GM12801 (cell line): ENCODE results near the gene ARHGEF18.

Experiments used
- TF ChIP-seq, protein P1 (sequence below): IDR thresholded peaks from one replicate; pipeline ENCODE4 v1.5.1; 2011; ENCODE audit warnings: control low read depth; ENCODE audit not compliant: insufficient read length; ENCODE audit errors: extremely low read depth

ARHGEF18 gene

GRCh38 chr19:7355151-7355820, 6.5 kb downstream of the ARHGEF18 start:
- TF ChIP-seq, protein P1, sequence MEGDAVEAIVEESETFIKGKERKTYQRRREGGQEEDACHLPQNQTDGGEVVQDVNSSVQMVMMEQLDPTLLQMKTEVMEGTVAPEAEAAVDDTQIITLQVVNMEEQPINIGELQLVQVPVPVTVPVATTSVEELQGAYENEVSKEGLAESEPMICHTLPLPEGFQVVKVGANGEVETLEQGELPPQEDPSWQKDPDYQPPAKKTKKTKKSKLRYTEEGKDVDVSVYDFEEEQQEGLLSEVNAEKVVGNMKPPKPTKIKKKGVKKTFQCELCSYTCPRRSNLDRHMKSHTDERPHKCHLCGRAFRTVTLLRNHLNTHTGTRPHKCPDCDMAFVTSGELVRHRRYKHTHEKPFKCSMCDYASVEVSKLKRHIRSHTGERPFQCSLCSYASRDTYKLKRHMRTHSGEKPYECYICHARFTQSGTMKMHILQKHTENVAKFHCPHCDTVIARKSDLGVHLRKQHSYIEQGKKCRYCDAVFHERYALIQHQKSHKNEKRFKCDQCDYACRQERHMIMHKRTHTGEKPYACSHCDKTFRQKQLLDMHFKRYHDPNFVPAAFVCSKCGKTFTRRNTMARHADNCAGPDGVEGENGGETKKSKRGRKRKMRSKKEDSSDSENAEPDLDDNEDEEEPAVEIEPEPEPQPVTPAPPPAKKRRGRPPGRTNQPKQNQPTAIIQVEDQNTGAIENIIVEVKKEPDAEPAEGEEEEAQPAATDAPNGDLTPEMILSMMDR, result no peak

GRCh38 chr19:7355871-7356270, 7.1 kb downstream of the ARHGEF18 start:
- TF ChIP-seq, protein P1, result no peak

- TF ChIP-seq, protein P1, result no peak
Observed at GRCh38 chr19:7356899-7357627, 8.3 kb downstream of the ARHGEF18 start.

DNA sequence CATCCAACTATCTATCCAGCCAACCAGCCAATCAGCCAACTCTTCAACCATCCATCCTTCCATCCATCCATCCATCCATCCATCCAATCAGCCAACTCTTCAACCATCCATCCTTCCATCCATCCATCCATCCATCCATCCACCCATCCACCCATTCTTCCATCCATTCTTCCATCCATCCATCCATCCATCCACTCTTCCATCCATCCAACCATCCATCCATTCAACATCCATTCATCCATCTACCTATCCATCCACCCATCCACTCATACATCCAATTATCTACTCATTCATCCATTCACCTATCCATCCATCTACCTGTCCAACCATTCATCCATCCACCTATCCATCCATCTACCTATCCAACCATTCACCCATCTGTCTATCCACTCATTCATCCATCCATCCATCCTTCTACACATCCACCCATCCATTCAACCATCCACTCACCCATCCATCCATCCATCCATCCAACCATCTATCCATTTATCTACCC, 9.4 kb downstream of the ARHGEF18 start:
- TF ChIP-seq, protein P1, result no peak

DNA sequence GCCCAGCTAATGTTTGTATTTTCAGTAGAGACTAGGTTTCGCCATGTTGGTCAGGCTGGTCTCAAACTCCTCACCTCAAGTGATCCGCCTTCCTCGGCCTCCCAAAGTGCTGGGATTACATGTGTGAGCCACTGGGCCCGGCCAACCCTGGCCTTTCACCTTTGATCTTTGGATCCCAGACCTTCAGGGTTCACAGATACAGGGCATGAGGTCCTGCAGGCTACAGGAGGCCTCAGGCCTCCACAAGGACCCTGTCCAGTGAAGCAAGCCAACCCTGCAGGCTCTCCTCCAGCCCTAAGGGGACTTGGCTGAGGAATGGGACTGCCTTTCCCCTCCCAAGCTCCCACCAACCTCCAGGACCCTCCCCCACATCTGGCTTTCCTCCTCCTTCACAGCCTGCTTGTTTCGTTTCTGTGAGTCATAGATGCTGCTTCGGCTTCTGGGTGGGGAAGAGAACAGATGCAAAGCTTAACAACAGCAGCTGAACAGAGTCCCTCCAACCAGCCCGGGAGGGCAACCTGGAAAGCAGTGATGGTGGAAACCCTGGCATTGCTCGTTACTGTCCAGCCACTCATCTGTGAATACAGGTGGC, 11.8 kb downstream of the ARHGEF18 start:
- TF ChIP-seq, protein P1, result no peak

GRCh38 chr19:7363225-7363624, 14.5 kb downstream of the ARHGEF18 start:
- TF ChIP-seq, protein P1, result no peak

- TF ChIP-seq, protein P1, result no peak
Observed at GRCh38 chr19:7366701-7367420, 18.1 kb downstream of the ARHGEF18 start.
